CD4-positive, alpha-beta T cell treated with Interleukin-17A for 4 hours (primary cell): Measurements from ENCODE around the gene MS4A6A.
"Not testable (repeated sequence)": the region's sequence is repeated elsewhere in the genome, so short reads cannot be mapped to it uniquely, and the experiment has no call there.

ENCODE experiments used
- DNase-seq: peaks from one replicate; pipeline ENCODE4 v3.0.0-alpha.2; 2020; ENCODE audit warnings: mixed read lengths

Gene MS4A6A

GRCh38 chr11:60183591-60184205 is 815 bp upstream of the MS4A6A start:
- no peak for DNase-seq

DNA sequence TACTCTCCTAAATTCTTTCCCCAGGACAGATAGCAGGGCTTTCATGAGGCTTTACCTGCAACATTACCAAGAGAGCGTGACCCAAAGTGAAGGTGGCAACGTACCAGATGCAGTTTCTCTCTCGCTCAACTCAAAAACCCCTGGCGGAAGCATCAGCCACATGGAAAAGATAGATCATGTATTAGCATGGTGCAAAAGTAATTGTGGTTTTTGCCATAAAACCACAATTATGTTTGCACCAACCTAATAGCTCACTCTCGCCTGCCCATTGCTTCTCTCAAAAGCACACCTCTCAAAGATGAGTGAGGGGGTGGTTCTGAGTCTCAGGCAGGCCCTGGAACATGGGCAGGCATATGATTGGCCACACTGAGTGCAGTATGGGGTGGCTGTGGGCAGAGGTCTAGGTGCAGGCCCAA is 7.0 kb downstream of the MS4A6A start:
- DNase-seq, result no peak

DNA sequence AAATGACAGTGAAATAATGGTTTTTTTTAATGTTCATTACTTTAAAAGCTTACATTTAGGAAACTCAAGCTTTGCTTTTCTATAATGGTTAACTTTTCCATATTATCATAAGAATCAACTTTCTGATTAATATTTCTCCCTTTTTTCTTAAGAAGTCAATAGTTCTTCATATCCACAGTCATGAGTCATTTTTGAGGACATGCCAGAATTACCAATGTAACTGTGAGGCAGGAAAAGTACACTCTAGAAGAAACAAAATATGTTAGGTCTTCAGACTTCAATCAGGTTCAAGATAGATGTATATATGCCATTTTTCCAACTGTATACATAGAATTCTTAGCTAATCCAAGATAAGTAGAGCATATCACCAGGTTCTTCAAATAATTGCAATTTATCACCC is 10.9 kb downstream of the MS4A6A start:
- no peak for DNase-seq

- DNase-seq, result no peak
These were observed 12.3 kb downstream of the MS4A6A start for GRCh38 chr11:60170566-60170965.

DNA sequence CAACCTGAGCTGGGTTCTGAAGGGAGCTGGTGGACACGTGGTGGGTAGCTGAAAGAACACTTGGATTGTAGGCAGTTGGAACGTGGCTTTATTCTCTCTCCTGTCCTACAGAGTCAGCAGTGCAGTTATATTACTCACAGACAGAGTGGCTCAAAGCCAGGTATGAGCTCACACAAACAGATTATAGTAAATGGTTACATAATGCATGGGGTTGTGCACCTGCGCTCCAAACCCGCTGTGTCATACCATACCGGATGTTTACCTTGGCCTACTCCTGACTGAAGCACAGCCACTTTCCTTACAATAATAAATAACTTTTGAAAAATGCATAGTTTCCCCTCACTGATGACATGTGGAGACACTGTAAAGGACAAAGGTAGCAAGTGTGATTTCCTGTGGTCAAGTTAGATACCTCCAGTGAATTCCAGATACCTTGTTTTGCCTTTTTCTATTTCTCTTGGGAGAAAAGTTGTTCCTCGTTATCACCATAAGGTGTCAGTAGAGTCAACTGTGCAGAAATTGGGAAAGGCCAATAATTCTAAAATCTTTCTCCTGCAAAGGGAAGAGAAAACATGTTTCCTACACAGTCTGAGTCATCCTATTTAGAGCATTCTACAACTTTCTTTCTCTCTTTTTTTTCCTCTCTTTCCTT is 13.5 kb downstream of the MS4A6A start:
- DNase-seq, result no peak

DNA sequence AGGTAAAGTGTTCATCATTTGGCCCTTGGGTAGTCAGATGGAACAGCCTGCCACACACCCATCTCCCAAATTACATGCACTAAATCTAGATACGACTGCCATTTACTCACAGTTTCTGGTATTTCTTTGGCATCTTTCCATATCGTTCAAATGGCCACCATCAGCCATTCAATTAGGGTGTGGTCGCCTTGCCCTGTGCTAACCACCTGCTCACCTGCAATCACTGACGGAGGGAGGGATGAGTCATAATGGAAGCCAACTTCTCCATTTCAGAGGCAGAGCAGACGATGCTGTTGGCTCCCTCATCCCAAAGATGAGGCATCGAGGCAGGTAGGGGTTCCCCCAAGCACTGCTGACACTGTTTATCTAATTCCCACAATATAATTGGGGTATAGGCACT is 14.6 kb downstream of the MS4A6A start:
- no peak for DNase-seq

- no peak for DNase-seq
These were observed 16.9 kb downstream of the MS4A6A start for GRCh38 chr11:60165951-60166350.

GRCh38 chr11:60165538-60165937 is 17.3 kb downstream of the MS4A6A start:
- DNase-seq, result no peak

GRCh38 chr11:60164550-60165075 is 18.3 kb downstream of the MS4A6A start:
- DNase-seq, result no peak

GRCh38 chr11:60161766-60162165 is 21.1 kb downstream of the MS4A6A start:
- no peak for DNase-seq

DNA sequence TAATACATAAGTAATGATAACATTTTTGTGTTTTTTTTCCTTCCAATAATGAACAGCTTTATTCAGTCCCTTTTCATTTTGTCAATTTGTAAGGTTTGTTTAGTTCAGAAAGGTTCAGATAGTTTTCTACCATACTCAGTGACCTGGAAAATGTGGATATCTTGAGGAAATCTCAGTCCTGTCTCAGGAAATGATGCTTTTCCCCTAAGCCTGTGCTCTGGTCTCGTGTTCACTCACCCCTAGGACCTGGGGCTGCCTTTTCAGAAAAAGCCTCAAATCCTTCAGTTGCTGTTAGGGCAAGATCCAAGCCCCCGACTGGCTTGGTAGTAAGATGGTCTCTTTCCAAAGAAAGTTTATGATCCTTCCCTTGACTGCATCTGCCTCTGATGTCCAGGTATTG is 21.8 kb downstream of the MS4A6A start:
- no peak for DNase-seq

DNA sequence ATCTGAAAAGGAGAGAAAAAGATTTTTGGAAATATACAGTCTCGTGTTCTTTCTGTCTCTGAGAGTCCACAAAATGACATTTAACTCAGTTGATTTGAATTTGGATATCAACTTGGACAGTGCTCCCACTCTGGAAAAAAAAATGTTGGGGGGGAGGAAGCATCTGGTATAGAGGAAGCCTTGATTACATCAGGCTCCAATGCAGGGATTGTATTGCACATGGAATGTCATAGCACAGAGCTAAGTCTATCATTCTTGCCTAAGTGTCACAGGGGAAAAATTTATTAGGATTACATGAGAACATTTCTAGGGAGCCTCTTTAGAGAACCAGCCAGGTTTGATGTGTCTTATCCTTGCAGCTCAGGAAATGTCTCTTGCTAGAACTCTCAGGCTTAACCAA is 23.0 kb downstream of the MS4A6A start:
- no peak for DNase-seq

- DNase-seq, result no peak
These were observed 23.6 kb downstream of the MS4A6A start for GRCh38 chr11:60159284-60159683.

GRCh38 chr11:60158636-60159035 is 24.2 kb downstream of the MS4A6A start:
- no peak for DNase-seq

GRCh38 chr11:60155931-60156330 is 27.0 kb downstream of the MS4A6A start:
- DNase-seq, result no peak

GRCh38 chr11:60152727-60153126 is 30.2 kb downstream of the MS4A6A start:
- not testable (repeated sequence) for DNase-seq

- no peak for DNase-seq
These were observed 32.6 kb downstream of the MS4A6A start for GRCh38 chr11:60150279-60150678.

DNA sequence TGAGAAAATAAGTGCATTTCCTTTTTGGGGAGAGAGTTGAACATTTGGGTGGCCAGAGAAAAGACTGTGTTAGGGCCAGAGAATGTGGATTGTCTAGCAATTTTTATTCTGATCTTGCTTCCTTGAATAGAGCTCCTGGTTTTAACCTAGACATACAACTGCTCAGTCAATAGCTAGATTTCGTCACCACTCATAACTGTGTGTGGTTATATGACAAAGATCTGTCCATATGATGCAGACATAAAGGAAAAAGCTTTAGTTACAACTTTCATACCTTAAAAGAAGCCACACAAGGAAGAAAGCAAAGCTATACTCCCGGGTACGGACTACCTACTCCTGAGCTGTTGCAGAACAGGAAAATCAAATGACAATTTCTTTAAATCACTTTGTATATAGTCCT is 37.2 kb downstream of the MS4A6A start:
- no peak for DNase-seq

GRCh38 chr11:60143768-60144167 is 39.1 kb downstream of the MS4A6A start:
- DNase-seq, result no peak

DNA sequence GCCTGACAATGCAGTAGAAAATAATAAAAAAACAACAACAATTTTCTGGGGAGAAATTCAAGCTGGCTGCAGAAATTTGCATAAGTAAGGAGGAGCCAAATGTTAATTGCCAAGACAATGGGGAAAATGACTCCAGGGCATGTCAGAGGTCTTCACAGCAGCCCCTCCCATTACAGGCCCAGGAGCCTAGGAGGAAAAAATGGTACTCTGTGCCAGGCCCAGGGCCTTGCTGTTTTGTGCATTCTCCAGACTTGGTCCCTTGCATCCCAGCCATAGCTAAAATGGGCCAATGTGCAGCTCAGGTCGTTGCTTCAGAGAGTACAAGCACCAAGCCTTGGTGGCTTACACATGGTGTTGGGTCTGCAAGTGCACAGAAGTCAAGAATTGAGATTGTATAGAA is 49.0 kb downstream of the MS4A6A start:
- DNase-seq, result no peak

DNA sequence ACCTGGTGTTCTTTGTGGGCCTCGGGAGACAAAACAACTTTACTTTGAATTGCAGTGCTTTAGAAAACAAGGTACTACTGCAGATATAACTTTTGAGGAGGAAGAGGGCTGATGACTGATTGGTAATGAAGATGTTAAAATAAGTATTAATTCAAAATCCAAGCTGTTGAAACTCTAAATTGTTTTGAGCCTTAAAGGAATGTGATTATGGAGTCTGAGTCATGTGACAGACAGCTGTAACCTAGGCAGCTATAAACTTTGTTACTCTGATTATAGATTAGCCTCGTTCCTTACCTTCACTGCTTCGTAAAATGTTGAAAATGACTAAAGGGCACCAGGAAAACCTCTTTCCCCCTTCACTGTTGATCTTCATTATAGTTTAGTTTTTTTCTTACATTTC is 51.0 kb downstream of the MS4A6A start:
- DNase-seq, result no peak

GRCh38 chr11:60130496-60130895 is 52.4 kb downstream of the MS4A6A start:
- peak; percentile 7 for DNase-seq

DNA sequence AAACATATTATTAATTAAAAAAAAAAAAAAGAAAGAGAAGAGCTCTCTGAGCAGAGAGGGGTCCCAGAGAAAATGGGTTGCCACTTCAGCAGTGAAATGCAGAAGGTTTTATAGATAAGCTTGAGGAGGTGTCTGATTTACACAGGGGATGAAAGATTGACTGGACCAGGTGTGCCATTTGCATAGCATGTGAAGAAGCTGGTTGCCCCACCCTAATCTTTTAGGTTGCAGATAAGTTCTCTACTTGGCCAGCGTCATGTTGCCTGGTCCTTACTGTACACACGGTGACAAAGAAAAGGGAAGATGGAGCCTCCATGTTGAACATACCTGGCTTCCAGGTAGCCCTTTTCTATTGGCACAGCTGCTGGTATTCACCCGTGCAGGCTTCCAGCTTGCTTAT is 53.0 kb downstream of the MS4A6A start:
- DNase-seq, result no peak

GRCh38 chr11:60128866-60129265 is 54.0 kb downstream of the MS4A6A start:
- not testable (repeated sequence) for DNase-seq

- DNase-seq, result no peak
These were observed 54.5 kb downstream of the MS4A6A start for GRCh38 chr11:60128376-60128775.
